ENCODE results near the gene P3R3URF. TPM values are rescaled to one million over a fixed set of nuclear protein-coding genes. Genes with fewer than 3 reads are reported as not detected.
A peak's percentile ranks its signal among the peaks of the same experiment; 100 is the strongest.

Gene P3R3URF
- total RNA-seq, 4 donors from 2014 or later: not detected

- Histone ChIP-seq H3K27ac (peak overlapping the region in 3 of 4 donors; percentile 43 to 84 (median 69)), H3K27me3 (no peaks in the 10 kb centered on the region), H3K36me3 (peaks cover 0 to 71% (median 2%) of the 10 kb centered on the region in 3 donors), H3K4me1 (peaks cover 0 to 43% (median 9%) of the 10 kb centered on the region in 4 donors), H3K9me3 (no peaks in the 10 kb centered on the region), H3K4me3 (no peak overlapping the region)
- DNase-seq: no peak
- TF ChIP-seq CTCF (IDR thresholded peaks at IDR 0.05) (peak in 3 of 6 experiments; percentile 3 to 18 (median 5)), POLR2A (IDR thresholded peaks at IDR 0.05) (no peak)
Measured at GRCh38 chr1:46188295-46189030, 12.2 kb upstream of the P3R3URF start.

GRCh38 chr1:46187106-46187869, 11.0 kb upstream of the P3R3URF start:
- Histone ChIP-seq H3K27ac (peak overlapping the region in 3 of 4 donors; percentile 43 to 84 (median 69)), H3K9me3 (no peaks in the 10 kb centered on the region), H3K27me3 (no peaks in the 10 kb centered on the region), H3K4me1 (peaks cover 0 to 50% (median 10%) of the 10 kb centered on the region in 4 donors), H3K4me3 (no peak overlapping the region), H3K36me3 (peaks cover 0 to 59% (median 2%) of the 10 kb centered on the region in 3 donors)
- peak in 2 of 3 donors; percentile 74 to 79 for DNase-seq
- peak in 1 of 2 donors; percentile 39 for TF ChIP-seq POLR2A (IDR thresholded peaks at IDR 0.05)
- no peak for TF ChIP-seq CTCF (IDR thresholded peaks at IDR 0.05)

- no peaks in the 10 kb centered on the region for H3K27me3 ChIP-seq
- no peaks in the 10 kb centered on the region for H3K9me3 ChIP-seq
- TF ChIP-seq POLR2A (IDR thresholded peaks at IDR 0.05): no peak
- no peak for TF ChIP-seq CTCF (IDR thresholded peaks at IDR 0.05)
- H3K27ac ChIP-seq: peak overlapping the region in 1 of 4 donors; percentile 96
- DNase-seq: no peak
- peaks cover 0 to 47% (median 2%) of the 10 kb centered on the region in 3 donors for H3K36me3 ChIP-seq
- peaks cover 0 to 50% (median 10%) of the 10 kb centered on the region in 4 donors for H3K4me1 ChIP-seq
- H3K4me3 ChIP-seq: no peak overlapping the region
Measured at GRCh38 chr1:46186076-46186475, 9.8 kb upstream of the P3R3URF start.

- H3K4me3 ChIP-seq: no peak overlapping the region
- peak overlapping the region in 1 of 4 donors; percentile 96 for H3K27ac ChIP-seq
- H3K27me3 ChIP-seq: no peaks in the 10 kb centered on the region
- H3K36me3 ChIP-seq: peaks cover 0 to 37% (median 2%) of the 10 kb centered on the region in 3 donors
- H3K4me1 ChIP-seq: peaks cover 0 to 51% (median 10%) of the 10 kb centered on the region in 4 donors
- TF ChIP-seq POLR2A (IDR thresholded peaks at IDR 0.05) (no peak), CTCF (IDR thresholded peaks at IDR 0.05) (no peak)
- no peaks in the 10 kb centered on the region for H3K9me3 ChIP-seq
- DNase-seq: no peak
Measured at GRCh38 chr1:46184920-46185658, 8.8 kb upstream of the P3R3URF start.

GRCh38 chr1:46183926-46184557, 7.8 kb upstream of the P3R3URF start:
- DNase-seq: peak in 1 of 3 donors; percentile 32
- Histone ChIP-seq H3K9me3 (no peaks in the 10 kb centered on the region), H3K27ac (peak overlapping the region in 3 of 4 donors; percentile 73 to 96 (median 84)), H3K27me3 (no peaks in the 10 kb centered on the region), H3K4me1 (peaks cover 0 to 61% (median 10%) of the 10 kb centered on the region in 4 donors), H3K4me3 (peak overlapping the region in 2 of 4 donors; percentile 2 to 21), H3K36me3 (peaks cover 0 to 31% (median 2%) of the 10 kb centered on the region in 3 donors)
- no peak for TF ChIP-seq CTCF (IDR thresholded peaks at IDR 0.05)
- peak in 1 of 2 donors; percentile 10 for TF ChIP-seq POLR2A (IDR thresholded peaks at IDR 0.05)

Measured in Peyer's patch (tissue), 4 donors.